Measurements from ENCODE around the gene PTPRJ. TPM values are rescaled to one million over a fixed set of nuclear protein-coding genes. Genes with fewer than 3 reads are reported as not detected.

PTPRJ gene
- total RNA-seq, 6 experiments from 2014 or later = 12.5 to 33.0 (median 19.8) TPM

GRCh38 chr11:48013269-48013901 lies 33.0 kb downstream of the PTPRJ start:
- ATAC-seq (peak; percentile 88 to 93 (median 90)), DNase-seq (peak; percentile 73 to 88 (median 85))
- no peaks in the 10 kb centered on the region for H3K9me3 ChIP-seq
- TF ChIP-seq POLR2A (IDR thresholded peaks at IDR 0.05) = no peak
- TF ChIP-seq CTCF (IDR thresholded peaks at IDR 0.05) = no peak
- peak overlapping the region in 2 of 3 donors; percentile 30 to 54 for H3K27ac ChIP-seq
- no peaks in the 10 kb centered on the region for H3K36me3 ChIP-seq
- intact Hi-C loops (cut with DNase I) = no loop called here
- WGBS (ENCODE audit: insufficient coverage, low coverage, low lambda C conversion rate, missing lambda C conversion rate) = 33% methylated on average over 3 of the region's 8 CpGs
- no peaks in the 10 kb centered on the region for H3K27me3 ChIP-seq
- peaks cover 0 to 13% (median 3%) of the 10 kb centered on the region in 4 donors for H3K4me1 ChIP-seq
- H3K4me3 ChIP-seq = no peak overlapping the region

- Histone ChIP-seq H3K4me3 (no peak overlapping the region), H3K4me1 (peaks cover 0 to 18% (median 8%) of the 10 kb centered on the region in 4 donors), H3K9me3 (no peaks in the 10 kb centered on the region), H3K36me3 (no peaks in the 10 kb centered on the region), H3K27me3 (no peaks in the 10 kb centered on the region), H3K27ac (no peak overlapping the region)
- no peak for TF ChIP-seq POLR2A (IDR thresholded peaks at IDR 0.05)
- no peak for TF ChIP-seq CTCF (IDR thresholded peaks at IDR 0.05)
- DNase-seq (no peak), ATAC-seq (no peak)
- intact Hi-C loops (cut with DNase I) = no loop called here
- 53% methylated on average over 3 of the region's 8 CpGs for WGBS (ENCODE audit: insufficient coverage, low coverage, low lambda C conversion rate, missing lambda C conversion rate)
Observed at GRCh38 chr11:48014917-48015316, 34.6 kb downstream of the PTPRJ start.

- Histone ChIP-seq H3K4me3 (no peak overlapping the region), H3K36me3 (no peaks in the 10 kb centered on the region), H3K9me3 (no peaks in the 10 kb centered on the region), H3K4me1 (peaks cover 0 to 18% (median 8%) of the 10 kb centered on the region in 4 donors), H3K27me3 (no peaks in the 10 kb centered on the region), H3K27ac (no peak overlapping the region)
- WGBS (ENCODE audit: insufficient coverage, low coverage, low lambda C conversion rate, missing lambda C conversion rate) = 14% methylated on average over 1 of the region's 1 CpG
- TF ChIP-seq POLR2A (IDR thresholded peaks at IDR 0.05) = no peak
- TF ChIP-seq CTCF (IDR thresholded peaks at IDR 0.05) = no peak
- ATAC-seq (no peak), DNase-seq (no peak)
- intact Hi-C loops (cut with DNase I) = no loop called here
Observed at GRCh38 chr11:48017105-48017830, 36.9 kb downstream of the PTPRJ start.

- TF ChIP-seq CTCF (IDR thresholded peaks at IDR 0.05) (no peak), POLR2A (IDR thresholded peaks at IDR 0.05) (no peak)
- no peaks in the 10 kb centered on the region for H3K27me3 ChIP-seq
- 48% methylated on average over 3 of the region's 3 CpGs for WGBS (ENCODE audit: insufficient coverage, low coverage, low lambda C conversion rate, missing lambda C conversion rate)
- intact Hi-C loops (cut with DNase I) = no loop called here
- no peaks in the 10 kb centered on the region for H3K36me3 ChIP-seq
- H3K4me1 ChIP-seq = peaks cover 0 to 16% (median 7%) of the 10 kb centered on the region in 4 donors
- no peak overlapping the region for H3K4me3 ChIP-seq
- H3K27ac ChIP-seq = no peak overlapping the region
- H3K9me3 ChIP-seq = no peaks in the 10 kb centered on the region
- ATAC-seq (no peak), DNase-seq (no peak)
Observed at GRCh38 chr11:48017831-48018527, 37.6 kb downstream of the PTPRJ start.

All from right lobe of liver (tissue), 6 donors.